GM19467 (cell line): ENCODE data around the gene BTG4.

Experiments
- ATAC-seq: cut with Tn5 transposase; IDR thresholded peaks from one replicate; pipeline ENCODE4 v1.9.1; 2021; ENCODE audit warnings: mild to moderate bottlenecking, moderate library complexity; ENCODE audit not compliant: unreplicated experiment

BTG4 gene

DNA sequence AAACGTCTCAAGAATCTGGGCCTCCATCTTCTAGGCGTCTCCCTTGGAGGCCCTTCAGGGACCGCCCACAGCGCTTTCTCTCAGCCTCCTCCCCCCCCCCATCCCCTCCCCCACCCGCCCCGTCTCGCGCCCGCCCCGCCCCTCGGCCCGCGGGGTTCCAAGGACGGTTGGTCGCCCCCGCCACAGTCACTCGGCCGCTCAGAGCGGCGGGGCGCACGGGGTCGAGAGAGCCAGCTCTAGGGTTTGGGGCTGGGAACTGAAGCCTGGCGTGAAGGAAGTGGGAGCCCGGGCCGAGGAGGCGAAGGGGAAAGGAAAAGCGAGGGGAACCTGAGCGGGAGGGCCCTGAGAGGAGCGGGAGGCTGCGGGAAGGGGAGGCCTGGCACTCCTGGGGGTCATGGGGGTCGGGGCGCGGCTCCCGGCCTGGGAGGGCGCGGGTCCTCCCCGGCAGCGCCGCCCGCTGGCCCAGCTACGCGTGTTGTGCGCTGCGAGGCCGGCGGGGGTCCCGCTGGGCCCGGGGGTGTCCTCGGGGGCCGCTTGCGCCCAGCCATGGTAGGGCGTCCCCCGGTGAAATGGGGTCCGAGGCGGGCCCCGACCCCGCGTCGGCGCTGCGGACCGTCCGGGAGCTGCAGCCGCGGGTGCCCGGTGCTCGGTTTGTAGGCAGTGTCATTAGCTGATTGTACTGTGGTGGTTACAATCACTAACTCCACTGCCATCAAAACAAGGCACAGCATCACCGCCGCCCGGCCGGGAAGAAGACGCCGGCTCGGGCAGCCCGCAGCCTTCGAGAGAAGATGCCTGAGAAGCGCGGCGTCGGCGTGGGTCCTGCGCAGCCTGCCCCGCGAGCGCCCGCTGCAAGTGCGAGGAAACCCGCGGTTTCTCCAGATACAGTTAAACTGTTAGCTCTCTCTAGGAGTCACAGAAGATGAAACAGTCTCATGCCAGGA lies at the start of gene BTG4:
Gene BTG4 (minus strand): TSS at position 91 of the 944 bp plus-strand sequence. CDS start 13,610 bp downstream, outside the sequence.
- ATAC-seq, result no peak

DNA sequence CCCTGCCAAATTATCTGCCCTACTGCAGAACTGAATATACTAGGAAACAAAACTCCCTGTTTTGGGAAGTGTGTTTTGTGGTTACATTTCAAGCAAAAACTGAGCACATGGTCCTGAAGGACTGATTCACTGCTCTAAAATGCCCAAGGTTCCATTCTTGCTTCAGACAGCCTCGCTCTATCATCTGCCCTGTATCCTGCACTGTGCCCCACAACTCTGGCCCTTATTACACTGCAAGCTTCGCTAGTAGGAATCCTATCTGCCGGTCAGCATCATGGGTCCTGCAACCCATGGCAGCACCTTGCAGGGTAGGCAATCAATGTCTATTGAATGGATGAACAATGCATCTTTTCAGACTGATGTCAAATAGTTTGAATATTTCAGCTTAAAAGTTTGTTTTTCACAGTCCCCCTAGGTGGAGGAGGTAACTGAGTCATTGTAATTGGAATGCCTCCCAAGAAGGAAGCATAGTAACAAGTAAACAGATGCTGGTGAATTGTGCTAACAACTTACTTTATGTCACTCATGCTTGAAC lies 49.7 kb upstream of the BTG4 start:
- no peak for ATAC-seq

DNA sequence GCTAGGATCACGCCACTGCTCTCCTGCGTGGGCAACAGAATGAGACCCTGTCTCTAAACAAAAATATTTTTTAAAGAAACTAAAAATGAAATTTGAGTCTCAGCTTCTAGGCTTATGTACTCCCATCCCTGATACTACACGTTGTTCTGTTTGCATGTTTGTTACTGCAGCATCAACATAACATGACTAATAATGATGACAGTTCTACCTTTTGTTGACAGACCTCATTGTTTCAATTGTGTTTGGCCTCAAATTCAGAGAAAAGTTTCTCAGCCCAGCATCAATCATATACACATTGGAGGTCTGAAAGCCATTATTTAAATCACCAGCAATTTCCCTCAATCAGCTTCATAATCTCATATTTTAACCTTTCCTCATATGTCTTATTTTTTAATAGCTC lies 49.1 kb upstream of the BTG4 start:
- ATAC-seq, result no peak

DNA sequence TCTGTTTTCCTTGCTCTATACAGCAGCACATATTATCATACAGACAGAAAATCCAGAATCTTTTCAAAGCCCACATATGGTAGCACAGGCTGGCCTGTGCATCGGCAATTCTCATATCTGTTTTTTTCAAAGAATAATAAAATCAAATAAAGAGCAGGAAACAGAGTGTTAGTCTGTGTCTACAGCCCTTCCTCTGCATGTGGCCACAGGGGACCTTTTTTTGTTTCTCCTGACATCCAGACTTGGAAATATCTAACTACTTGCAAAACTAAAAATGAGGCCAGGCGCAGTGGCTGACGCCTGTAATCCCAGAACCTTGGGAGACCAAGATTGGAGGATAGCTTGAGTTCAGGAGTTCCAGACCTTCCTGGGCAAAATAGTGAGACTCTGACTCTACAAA lies 48.6 kb upstream of the BTG4 start:
- ATAC-seq, result no peak

DNA sequence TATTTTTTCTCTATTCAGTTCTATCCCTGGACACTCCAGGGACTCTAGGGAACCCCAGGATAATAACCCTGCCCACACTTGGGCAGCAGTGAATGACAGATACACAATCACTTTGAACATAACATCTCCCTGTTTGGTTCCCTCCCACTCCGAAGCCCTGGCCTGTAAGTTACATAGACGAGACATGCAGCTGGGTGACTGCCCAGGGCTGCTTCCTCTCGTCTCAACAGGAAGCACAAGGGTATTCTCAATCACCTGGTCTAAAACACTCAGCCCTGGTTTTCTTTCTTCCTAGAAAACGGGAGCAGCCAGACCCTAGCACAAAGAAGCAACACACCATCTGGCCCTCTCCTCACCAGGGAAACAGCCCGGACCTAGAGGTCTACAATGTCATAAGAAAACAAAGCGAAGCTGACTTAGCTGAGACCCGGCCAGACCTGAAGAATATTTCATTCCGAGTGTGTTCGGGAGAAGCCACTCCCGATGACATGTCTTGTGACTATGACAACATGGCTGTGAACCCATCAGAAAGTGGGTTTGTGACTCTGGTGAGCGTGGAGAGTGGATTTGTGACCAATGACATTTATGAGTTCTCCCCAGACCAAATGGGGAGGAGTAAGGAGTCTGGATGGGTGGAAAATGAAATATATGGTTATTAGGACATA lies 47.7 kb upstream of the BTG4 start:
- ATAC-seq, result no peak

DNA sequence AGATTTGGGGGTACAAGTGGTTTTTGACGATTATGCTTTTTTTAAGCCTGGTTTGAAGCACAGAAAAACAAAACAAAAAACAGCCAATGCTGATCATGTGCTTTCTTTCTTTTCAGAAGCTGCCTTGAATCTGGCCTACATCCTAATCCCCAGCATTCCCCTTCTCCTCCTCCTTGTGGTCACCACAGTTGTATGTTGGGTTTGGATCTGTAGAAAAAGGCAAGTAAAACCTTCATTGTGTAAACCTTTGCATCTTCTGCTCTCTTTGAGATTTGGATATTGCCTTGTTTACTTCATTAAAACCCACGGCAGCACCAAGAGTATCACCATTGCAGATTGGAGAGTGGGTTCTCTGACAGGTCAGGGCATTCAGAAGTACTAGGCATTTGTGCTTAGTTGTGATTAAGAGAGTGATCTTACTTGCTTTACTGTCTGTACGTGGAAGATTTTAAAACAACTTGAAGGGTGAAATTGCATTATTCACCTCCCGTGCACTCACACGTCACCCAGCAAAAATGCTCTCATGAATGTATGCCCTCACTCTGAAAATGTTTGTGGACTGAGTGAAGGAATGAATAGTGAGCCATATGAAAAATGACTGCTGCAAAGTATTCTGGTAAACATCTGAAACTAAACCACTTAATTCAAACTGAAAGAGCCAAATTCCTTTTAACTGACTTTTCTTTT lies 45.4 kb upstream of the BTG4 start:
- no peak for ATAC-seq

DNA sequence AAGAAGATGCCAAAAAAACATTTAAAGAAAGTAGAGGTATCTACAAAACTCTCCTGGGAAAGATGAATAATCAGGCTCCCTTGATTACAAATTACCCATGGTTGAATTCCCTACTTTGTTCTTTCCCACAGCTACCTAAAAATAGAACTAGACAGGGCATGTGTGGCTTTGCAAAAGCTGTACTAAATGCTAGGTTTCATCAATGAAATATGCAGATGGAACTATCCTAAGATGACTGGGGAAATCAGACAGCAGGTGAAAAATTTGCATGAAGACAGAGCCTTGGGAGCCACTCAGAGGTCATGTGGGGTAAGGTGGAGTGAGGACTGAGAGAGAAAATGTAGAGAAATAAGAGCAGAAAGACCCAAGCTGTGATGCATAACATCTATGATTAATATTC lies 43.1 kb upstream of the BTG4 start:
- no peak for ATAC-seq

DNA sequence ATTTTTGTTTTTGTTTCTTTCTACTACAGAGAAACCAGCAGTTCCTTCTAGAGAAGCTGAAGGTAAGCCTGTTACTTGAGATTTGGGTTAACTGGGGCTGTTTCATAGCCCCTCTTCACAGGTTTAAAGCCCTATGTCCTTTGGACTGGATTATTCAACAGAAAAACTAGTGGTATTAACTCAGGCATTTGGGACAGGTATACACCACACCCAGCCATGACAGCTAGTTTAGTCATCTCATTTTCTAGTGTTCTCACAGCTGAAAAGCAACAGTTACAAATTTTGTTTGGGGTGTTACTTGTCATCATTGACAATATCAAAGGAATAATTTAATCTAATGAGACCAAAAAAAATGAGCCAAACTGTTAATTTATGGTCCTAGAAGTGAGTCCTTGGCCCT lies 42.3 kb upstream of the BTG4 start:
- ATAC-seq, result no peak

DNA sequence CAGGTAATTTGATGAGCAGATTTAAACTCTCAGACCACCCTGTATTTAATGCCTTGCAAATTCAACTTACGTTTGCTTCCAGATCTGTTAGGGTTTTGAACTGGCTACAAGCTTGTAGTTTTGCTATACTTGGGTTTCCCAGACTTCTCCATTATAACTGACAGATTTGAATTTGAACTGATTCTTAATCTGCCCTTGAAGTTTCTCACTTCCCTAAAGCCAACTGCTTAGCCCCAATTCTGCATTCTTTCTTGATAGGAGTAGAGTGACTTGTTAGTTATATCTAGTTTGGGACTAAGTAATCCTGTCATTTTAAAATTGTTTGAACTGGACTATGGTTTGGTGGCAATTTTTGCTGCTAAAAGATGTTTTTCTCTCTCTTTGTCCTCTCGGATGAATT lies 38.1 kb upstream of the BTG4 start:
- ATAC-seq, result no peak

DNA sequence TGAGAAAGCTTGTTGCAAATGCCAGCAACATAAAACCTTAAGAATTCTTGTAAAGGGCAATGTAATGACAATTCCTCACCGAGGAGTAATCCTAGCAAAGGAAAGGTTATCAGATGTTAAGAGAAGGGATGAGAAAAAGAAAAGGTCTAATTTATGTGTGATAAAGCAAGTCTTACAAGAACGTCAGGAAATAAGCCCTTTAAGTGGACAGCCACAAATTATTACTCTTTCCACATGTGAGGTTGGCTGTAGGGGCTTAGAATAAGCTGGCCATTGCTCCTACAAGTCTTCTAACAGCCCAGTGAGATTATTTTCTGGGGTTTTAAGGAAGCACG lies 37.6 kb upstream of the BTG4 start:
- ATAC-seq, result no peak

DNA sequence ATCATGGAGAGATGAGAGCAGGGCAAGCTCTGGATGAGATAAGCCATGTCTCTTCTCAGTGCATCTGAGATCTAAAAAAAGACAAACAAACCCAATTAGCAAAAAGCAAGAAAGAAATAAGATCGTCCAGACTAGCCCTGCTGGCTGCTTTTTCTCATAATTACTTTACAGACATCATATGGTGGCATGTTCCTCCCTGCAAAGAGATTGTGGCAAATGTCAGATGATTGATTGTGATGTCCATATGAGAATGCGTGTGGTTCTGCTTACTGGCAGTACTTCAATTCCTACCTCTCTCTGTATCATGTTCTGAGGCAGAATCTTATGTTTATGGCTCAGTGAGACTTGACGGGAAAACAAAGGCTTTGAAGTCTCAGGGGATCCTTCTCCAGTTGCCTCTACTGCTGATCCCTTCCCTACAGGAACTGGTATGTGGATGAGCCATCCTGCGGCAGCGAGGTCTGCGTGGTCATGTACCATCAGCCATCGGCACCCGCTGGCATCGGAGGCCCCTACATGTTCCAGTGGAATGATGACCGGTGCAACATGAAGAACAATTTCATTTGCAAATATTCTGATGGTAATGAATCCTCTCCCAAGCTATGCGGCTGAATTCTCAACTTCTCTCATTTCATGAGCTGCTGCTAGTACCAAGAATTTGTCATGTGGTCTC lies 37.1 kb upstream of the BTG4 start:
- ATAC-seq, result no peak

DNA sequence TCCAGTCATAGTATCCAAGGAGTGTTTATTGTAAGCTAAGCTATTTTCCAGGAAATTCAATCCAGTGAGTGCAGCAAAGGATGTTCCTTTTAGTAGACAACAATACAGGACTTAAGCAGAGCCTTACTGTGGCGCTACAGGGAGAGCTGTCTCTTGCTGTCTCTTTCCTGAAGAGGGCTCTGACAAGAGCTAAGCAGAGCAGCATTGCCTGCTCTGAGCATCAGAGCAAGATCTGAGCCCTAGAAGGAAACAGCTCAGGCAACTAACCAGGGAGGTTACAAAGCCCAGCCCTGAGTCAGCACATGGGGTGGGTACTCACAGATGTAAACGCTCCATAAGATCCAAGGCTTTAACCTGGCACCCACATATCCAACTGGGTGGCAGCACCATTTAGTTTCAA lies 36.3 kb upstream of the BTG4 start:
- no peak for ATAC-seq

DNA sequence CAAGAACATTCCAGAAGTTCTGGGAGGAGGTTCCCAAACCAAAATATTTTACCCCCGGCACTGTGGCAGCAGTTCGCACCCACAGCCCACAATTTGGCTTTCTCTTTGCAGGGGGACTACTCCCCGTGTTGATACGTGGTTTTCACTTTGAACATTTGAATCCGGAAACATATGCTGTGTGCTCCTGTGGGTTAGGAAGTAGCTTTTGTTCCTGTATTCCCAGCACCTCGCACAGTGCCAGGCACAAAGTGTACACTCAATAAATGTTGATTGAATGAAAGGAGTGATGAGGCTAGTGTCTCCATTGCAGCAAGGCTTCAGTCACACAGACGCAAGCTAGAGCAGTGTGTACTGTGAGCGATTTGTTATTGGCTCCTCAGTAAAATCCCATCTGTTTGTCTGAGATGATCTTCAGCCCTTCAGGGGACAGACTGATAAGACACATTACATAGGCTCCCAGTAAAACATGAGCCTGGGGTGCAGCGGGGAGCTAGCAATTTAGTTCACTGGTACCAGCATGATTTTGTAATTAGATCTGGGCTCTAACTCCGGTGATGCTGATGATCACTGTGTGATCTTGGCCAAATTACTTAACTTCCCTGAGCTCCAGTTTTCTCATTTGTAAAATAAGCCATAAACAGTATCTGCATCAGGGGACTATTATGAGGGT lies 30.6 kb upstream of the BTG4 start:
- no peak for ATAC-seq

DNA sequence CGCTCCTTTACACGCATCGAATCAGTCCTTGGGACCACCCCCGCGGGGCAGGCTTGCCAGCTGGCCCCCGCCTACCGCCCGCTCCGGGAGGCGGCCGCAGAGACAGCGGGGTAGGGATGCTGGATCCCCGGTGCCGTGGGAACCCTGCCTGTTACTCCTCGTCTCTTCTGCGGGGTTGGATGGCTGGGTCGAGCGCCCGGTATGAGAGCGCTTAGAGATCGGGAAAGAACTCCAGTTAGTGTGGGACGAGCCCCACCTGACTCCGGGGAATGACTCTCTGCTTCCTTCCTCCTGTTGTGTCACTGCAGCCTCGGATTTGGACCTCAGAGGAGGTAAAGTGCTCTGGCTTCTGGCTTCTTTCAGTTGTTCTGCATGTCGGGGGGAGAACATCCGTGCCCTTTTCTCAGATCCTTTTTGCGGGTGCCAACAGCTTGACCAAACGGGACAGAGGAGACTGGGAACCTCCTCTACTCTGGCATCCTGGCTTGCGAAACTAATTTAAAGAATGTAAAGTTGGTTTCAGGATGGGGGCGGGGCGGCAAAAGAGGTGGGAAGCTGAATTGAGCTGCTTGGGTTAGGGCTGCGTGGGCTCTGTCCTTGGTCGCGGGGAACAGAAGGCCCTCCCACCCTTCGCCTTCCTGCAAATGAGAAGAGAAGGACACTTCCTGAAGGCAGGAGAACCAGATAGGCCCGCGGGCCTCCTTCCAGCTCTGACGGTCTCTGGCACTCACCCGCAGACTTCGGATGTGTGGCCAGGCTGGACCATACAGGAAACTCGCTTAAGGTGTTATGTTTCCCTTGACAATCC lies 29.3 kb upstream of the BTG4 start:
- no peak for ATAC-seq

DNA sequence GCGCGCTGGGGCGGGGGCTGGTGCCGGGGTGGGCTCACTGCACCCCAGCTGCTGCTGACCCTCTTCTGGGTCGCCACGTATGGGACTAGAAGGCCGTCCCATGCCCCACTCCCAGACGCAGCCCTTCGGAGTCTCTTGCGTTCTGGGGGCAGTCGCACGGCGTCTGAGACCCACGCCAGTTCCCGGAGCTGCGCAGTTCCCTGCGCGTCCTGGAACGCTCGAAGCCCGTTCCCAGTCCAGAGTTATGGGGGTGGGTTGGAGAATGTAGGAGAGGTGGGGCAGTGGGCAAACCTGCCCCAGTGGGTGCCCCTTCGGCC lies 28.7 kb upstream of the BTG4 start:
- ATAC-seq, result no peak

DNA sequence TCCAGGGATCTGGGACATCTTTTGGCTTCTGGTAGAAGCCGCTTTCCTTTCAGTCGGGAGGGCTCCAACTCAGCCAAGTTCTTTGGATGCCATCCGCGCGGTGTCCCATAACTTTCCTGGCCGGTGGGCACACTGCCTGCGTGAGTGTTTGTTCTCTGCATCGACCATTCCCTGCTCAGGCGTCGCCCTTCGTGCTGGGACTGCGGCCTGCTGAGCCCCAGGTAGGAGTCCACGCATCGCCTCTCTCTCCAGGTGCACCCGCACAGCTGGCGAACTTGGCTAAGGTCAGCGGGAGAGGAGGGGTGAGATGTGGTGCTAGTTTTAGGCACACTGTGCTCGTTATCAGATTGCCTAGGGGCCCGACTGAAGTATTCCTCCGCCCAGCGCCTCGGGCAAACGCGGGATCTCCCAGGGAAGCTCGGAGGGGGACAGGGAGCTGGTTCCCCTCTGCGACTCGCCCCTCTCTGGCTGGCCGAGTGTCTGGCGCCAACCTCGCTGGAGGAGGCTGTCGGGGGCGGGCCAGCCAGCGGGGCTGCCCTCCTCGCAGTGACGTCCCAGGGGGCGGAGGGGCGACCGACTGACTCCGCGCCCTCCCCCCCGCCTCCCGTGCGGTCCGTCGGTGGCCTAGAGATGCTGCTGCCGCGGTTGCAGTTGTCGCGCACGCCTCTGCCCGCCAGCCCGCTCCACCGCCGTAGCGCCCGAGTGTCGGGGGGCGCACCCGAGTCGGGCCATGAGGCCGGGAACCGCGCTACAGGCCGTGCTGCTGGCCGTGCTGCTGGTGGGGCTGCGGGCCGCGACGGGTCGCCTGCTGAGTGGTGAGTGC lies 28.1 kb upstream of the BTG4 start, which contains the start of gene LAYN:
Gene LAYN (plus strand): TSS at position 607 of the 823 bp plus-strand sequence. CDS start 124 bp downstream, at position 731.
- ATAC-seq, result no peak

DNA sequence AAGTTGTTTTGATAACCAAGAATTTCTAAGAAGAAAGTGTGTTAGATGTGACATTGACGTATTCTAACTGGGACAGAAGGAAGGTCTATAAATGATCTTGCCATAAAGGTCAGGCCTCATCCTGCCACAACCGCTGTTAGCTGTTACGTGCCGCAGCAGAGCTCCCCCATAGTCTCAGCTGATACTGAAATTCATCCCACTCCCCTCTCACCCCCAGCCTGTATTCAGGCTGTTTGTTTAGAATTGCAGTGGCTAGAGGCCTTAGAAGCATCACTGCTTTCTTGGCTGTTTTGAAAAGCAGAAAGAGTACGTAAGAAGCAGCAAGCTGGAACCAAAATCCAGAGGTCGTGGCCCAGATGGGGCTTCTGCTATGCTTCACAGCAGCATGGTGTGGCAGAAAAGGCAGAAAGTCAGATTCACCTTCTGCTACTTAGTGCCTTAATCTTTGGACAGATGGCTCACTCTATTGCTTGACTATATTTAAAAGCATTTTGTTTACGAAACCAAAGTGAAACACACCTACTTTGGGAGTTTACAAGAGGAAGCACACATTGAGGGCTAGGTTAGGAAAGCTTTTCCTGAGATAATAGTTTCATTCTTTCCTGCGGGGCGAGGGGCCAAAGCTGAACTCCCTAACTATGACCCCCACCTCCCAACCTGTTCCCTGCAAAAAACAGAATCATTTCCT lies 27.4 kb upstream of the BTG4 start:
- no peak for ATAC-seq

DNA sequence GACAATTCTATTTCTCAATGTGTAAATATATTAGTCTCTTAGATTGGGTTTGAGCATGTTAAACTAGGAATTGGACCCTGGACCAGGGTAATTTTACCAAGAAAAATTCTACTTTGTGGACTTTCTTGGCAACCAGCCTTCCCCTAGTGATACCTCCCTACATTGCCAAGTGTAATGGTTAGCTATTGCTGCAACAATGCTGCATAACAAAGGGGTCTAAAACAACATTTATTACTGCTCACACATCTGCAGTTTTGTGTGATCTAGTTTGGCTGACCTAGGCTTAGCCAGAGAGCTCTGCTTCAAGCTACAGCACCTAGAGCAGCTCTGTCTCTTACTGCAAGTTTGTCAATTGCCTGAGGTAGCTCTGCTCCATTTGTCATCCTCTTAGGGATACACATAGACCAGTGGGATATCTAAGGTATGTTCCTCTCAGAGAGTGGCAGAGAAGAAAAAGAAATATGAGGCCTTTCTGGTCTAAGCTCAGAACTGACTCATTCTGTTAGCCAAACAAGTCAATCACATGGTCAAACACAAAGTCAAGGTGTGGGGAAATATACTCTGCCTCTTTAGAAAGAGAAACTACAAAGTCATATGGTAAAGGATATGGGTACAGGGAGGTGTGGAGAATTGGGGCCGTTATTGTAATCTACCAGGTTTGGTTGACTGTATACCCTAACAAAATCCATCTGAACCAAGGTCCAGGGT lies 26.4 kb upstream of the BTG4 start:
- ATAC-seq, result no peak
